Activated CD4-positive, alpha-beta memory T cell treated with anti-CD3 and anti-CD28 coated beads for 36 hours (primary cell): Measurements from ENCODE around the gene RPS6KA6. TPM values are rescaled to one million over a fixed set of nuclear protein-coding genes. Genes with fewer than 3 reads are reported as not detected.

ENCODE experiments used
- CTCF ChIA-PET: fragments of 350-600 bp; sonication (Branson Sonifier 250); formaldehyde crosslinking; loops from one replicate; lab custom pipeline; 2021; ENCODE audit warnings: antibody characterized with exemption, inconsistent platforms; lab: Charles Lee
- POLR2A ChIA-PET: fragments of 350-600 bp; sonication (Branson Sonifier 250); formaldehyde crosslinking; loops from one replicate; lab custom pipeline; 2021; ENCODE audit warnings: antibody characterized with exemption; lab: Charles Lee
- DNase-seq: peaks from one replicate; pipeline ENCODE4 v3.0.0-alpha.2; 2020
- H3K27ac Mint-ChIP-seq: one replicate; pipeline ENCODE4 v1.8.0; 2021; ENCODE audit warnings: mixed read lengths
- H3K27me3 Mint-ChIP-seq: one replicate; pipeline ENCODE4 v1.8.0; 2021; ENCODE audit warnings: mixed read lengths
- H3K36me3 Mint-ChIP-seq: one replicate; pipeline ENCODE4 v1.8.0; 2021; ENCODE audit warnings: mixed read lengths
- H3K4me1 Mint-ChIP-seq: one replicate; pipeline ENCODE4 v1.8.0; 2021; ENCODE audit warnings: low read depth, mixed read lengths
- H3K4me3 Mint-ChIP-seq: one replicate; pipeline ENCODE4 v1.8.0; 2021; ENCODE audit warnings: mild to moderate bottlenecking, mixed read lengths
- H3K9me3 Mint-ChIP-seq: one replicate; pipeline ENCODE4 v1.8.0; 2021; ENCODE audit warnings: mixed read lengths
- intact Hi-C: fragments of 100-400 bp; cut with micrococcal nuclease; formaldehyde crosslinking; loops from one replicate; pipeline ENCODE4 v1.15.1; 2023
- total RNA-seq, 2 experiments: library from RNA; stranded (reverse); gene quantifications; one replicate each; pipeline ENCODE4 v1.2.3, GENCODE V29; 2021

The RPS6KA6 gene
- under 1 TPM; 0.07 to 0.17 TPM for total RNA-seq

DNA sequence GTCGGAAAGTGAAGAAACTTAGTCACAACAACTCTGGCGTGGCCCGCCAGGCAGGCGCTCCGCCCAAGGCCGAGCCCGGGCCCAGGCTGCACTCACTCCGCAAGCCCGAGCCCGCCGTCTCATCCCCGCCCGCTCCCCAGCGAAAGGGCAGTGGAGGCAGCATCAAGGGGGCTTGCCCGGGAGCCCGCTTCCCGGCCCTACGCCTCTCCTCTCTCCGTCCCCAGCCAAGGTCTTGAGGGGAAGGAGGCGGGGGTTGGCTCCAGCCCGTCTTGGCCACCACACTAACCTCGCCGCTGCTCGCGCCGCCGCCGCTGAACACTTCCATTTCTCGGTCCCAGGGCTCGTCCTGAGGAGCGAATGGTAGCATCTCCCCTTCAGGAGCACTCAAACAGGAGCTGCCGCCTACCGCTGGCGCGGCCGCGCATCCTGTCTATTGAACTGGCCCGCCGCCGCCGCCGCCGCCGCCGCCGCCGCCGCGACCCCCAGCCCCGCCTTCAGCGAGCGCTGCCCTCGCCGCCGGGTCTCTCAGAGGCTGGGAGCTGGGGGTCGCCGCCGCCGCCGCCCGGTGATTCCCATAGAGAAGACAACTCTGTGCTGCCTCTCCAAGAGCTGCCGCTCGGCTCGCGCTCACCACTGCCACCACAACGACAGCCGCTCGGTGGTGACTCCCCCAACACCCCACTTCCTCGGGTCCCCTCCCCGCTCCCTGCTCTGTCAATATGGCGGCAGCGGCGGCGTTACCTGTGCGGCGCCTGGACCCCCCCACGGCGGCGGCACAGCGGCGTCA is at the start of gene RPS6KA6:
RPS6KA6 (minus strand) TSS at position 667 of the 787 bp plus-strand sequence; CDS start at position 367, 300 bp downstream.
- Mint-ChIP-seq H3K36me3 (no peaks in the 10 kb centered on the region), H3K27ac (no peak within 1 kb of the TSS), H3K9me3 (peaks cover 2% of the 10 kb centered on the region), H3K27me3 (peaks cover 15% of the 10 kb centered on the region), H3K4me1 (peaks cover 2% of the 10 kb centered on the region), H3K4me3 (peak within 1 kb of the TSS; percentile 32)
- CTCF ChIA-PET = no interaction called here
- POLR2A ChIA-PET = no interaction called here
- no peak for DNase-seq
- intact Hi-C loops = no loop called here

DNA sequence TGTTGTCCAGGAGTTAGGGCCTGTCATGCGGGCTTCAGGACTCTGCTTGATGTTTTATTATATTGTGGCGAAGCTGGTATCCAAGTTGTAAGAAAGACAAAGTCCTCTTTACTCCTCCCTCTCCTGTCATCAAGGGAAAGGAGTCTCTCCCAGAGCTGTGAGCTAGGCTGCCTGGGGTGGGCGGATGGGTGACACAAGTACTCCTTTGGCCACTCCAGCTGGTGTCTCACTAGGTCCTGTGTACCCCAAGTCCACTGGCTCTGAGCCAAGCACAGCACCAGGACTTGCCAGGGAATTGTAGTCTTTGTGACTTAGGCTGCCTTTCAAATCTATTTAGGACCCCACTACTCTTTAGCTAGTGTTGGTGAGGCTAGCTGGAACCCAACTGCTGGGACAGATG is 36.7 kb upstream of the RPS6KA6 start:
- DNase-seq = no peak
- Mint-ChIP-seq H3K4me3 (no peak overlapping the region), H3K36me3 (no peaks in the 10 kb centered on the region), H3K4me1 (no peaks in the 10 kb centered on the region), H3K27ac (no peak overlapping the region), H3K9me3 (no peaks in the 10 kb centered on the region), H3K27me3 (no peaks in the 10 kb centered on the region)
- intact Hi-C loops = no loop called here
- CTCF ChIA-PET = no interaction called here
- POLR2A ChIA-PET = no interaction called here

DNA sequence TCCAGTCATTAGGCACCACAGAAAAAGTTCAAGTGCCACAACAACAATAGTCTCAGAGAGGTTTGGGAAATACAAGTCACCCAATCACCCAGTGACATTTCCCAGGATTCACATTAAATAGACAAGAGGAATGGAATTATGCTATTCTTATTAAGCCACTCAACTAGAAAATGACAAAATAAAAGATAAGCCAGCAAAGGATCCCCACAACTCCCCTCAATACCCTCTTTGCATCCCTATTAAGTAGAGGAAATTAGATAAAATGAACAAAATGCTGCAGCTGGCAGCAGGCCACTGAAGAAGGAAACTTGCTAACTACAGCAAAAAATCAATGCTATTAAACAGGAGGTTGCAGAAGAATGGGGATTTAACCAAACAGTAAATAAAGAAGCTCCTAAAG is 35.3 kb upstream of the RPS6KA6 start:
- Mint-ChIP-seq H3K27me3 (no peaks in the 10 kb centered on the region), H3K4me1 (no peaks in the 10 kb centered on the region), H3K27ac (no peak overlapping the region), H3K4me3 (no peak overlapping the region), H3K36me3 (no peaks in the 10 kb centered on the region), H3K9me3 (no peaks in the 10 kb centered on the region)
- intact Hi-C loops = no loop called here
- CTCF ChIA-PET = no interaction called here
- POLR2A ChIA-PET = no interaction called here
- DNase-seq = no peak

DNA sequence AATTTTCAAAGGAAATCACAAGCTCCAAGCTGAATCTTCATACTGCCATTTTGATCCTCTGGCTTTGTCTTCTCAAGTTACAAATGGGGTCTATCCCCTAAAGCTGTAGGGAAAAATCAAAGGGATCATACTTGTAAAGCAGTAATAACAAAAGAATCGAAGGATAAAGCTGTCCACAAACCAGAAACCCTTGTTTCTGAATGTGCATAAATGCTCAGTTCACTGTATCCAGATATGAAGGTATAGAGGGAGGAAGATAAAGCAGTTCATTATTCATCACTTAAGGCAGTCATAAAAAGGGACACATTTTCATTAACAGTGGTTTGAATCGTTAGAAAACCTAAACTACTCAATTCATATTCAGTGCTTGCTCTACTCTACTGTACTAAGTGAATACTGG is 33.2 kb upstream of the RPS6KA6 start:
- POLR2A ChIA-PET = no interaction called here
- Mint-ChIP-seq H3K36me3 (no peaks in the 10 kb centered on the region), H3K27ac (no peak overlapping the region), H3K9me3 (no peaks in the 10 kb centered on the region), H3K27me3 (no peaks in the 10 kb centered on the region), H3K4me3 (no peak overlapping the region), H3K4me1 (no peaks in the 10 kb centered on the region)
- CTCF ChIA-PET = no interaction called here
- no peak for DNase-seq
- intact Hi-C loops = no loop called here

DNA sequence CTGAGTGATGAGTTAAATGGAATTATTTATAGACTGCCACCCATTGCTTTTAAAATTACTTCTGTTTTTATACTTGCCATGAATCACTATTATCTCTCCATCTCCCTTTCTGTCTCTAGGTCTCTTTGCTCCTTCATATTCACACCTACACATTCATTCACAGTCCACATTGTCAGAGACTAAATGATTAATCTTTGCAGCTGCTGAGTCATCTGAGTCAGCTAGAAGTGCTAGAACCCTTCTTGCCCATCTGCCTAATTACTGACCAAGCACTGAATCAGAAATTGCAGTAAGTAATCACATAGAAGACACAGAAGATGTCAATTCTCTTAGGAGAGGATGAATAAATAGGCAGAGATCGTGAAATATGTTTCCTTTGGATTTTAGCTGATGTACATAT is 31.6 kb upstream of the RPS6KA6 start:
- Mint-ChIP-seq H3K4me3 (no peak overlapping the region), H3K27me3 (no peaks in the 10 kb centered on the region), H3K36me3 (no peaks in the 10 kb centered on the region), H3K9me3 (no peaks in the 10 kb centered on the region), H3K27ac (no peak overlapping the region), H3K4me1 (no peaks in the 10 kb centered on the region)
- intact Hi-C loops = no loop called here
- POLR2A ChIA-PET = no interaction called here
- CTCF ChIA-PET = no interaction called here
- no peak for DNase-seq

DNA sequence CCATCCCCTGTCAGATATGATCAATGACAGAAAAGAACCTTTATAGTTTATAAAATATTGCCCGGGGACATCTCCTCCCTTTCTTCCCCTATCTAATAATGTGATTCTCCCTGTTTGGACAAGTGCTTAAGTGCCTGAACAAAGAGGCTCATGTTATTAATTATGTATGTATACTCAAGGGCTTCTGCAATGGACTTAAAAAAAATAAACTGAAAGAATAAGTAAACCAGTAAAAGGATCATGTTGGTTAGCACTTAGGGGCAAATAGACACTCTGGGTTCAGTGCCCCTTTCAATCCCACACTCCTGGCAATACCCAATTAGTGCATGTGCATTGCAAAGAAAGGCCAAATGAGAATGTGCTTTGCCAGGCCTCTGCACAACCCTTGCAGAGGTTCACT is 30.7 kb upstream of the RPS6KA6 start:
- no peak overlapping the region for H3K27ac Mint-ChIP-seq
- POLR2A ChIA-PET = no interaction called here
- intact Hi-C loops = no loop called here
- H3K27me3 Mint-ChIP-seq = no peaks in the 10 kb centered on the region
- H3K4me1 Mint-ChIP-seq = no peaks in the 10 kb centered on the region
- no peaks in the 10 kb centered on the region for H3K9me3 Mint-ChIP-seq
- H3K36me3 Mint-ChIP-seq = no peaks in the 10 kb centered on the region
- no peak for DNase-seq
- CTCF ChIA-PET = no interaction called here
- no peak overlapping the region for H3K4me3 Mint-ChIP-seq

DNA sequence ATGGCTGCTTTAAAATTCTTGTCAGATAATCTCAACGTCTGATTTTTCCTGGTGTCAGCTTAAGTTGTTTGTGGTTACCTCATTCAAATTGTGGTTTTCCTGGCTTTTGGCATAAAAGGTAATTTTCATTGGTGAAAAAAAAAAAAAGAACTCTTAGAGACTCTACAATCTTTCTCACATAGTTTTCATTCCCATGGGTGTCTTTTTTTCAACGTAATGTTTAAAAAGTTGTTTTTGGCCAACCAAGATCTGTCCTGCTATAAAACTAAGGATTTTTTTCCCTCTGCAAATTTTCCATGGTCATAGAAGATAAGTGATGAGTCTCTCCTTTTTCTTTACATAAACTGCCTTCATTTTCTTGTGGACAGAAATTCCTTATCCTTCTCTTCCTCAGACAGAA is 28.9 kb upstream of the RPS6KA6 start:
- CTCF ChIA-PET = interaction anchor here (0.6 kb wide), 1 partner anchor 558 kb away, joined by 3 read pairs; no protein-coding TSS in a partner anchor
- intact Hi-C loops = no loop called here
- no peak overlapping the region for H3K27ac Mint-ChIP-seq
- H3K9me3 Mint-ChIP-seq = no peaks in the 10 kb centered on the region
- H3K36me3 Mint-ChIP-seq = no peaks in the 10 kb centered on the region
- no peaks in the 10 kb centered on the region for H3K4me1 Mint-ChIP-seq
- POLR2A ChIA-PET = no interaction called here
- DNase-seq = no peak
- H3K27me3 Mint-ChIP-seq = no peaks in the 10 kb centered on the region
- H3K4me3 Mint-ChIP-seq = no peak overlapping the region

DNA sequence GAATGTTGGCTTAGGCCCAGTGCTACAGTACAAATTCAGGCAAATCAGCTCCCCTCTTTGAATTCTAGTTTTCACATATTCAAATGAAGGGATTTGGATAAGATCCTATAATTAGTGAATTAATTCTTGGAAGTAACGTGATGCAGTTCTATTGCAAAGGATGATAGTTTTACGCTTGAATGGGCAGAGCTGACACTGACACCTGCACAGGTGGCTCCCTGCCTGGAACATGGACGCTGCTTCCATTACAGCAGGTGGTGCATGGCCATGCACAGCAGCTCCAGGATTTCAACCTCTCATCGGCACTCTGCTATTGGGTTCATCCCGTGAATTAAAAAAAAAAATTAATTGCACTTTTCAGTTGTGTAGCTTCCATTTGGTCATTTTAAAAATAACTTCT is 28.4 kb upstream of the RPS6KA6 start:
- ChIA-PET POLR2A (no interaction called here), CTCF (interaction anchor here (0.6 kb wide), 1 partner anchor 558 kb away, joined by 3 read pairs; no protein-coding TSS in a partner anchor)
- no peak overlapping the region for H3K27ac Mint-ChIP-seq
- intact Hi-C loops = no loop called here
- H3K4me1 Mint-ChIP-seq = no peaks in the 10 kb centered on the region
- H3K4me3 Mint-ChIP-seq = no peak overlapping the region
- no peaks in the 10 kb centered on the region for H3K9me3 Mint-ChIP-seq
- no peaks in the 10 kb centered on the region for H3K36me3 Mint-ChIP-seq
- DNase-seq = no peak
- H3K27me3 Mint-ChIP-seq = no peaks in the 10 kb centered on the region

DNA sequence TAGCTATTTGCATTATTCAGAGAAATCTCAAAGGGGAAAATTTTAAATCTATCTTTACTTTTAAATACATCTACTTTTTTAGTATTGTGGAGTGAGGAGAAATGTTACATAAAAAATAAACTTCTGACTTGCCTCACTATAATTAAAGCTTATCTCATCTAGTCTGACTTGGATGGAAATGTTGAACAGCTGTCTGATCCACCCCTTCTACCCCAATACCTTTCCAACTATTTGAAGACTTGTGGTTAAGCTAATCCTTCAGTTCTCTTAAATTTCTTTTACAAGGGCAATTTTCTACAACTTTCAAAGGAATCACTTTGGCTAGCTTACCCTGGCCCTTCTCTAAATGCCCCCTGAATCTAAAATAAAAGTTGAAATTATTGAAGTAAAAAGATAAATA is 17.3 kb upstream of the RPS6KA6 start:
- no peaks in the 10 kb centered on the region for H3K9me3 Mint-ChIP-seq
- intact Hi-C loops = no loop called here
- ChIA-PET POLR2A (no interaction called here), CTCF (no interaction called here)
- no peaks in the 10 kb centered on the region for H3K36me3 Mint-ChIP-seq
- H3K4me3 Mint-ChIP-seq = no peak overlapping the region
- no peak overlapping the region for H3K27ac Mint-ChIP-seq
- H3K27me3 Mint-ChIP-seq = no peaks in the 10 kb centered on the region
- no peak for DNase-seq
- H3K4me1 Mint-ChIP-seq = no peaks in the 10 kb centered on the region

DNA sequence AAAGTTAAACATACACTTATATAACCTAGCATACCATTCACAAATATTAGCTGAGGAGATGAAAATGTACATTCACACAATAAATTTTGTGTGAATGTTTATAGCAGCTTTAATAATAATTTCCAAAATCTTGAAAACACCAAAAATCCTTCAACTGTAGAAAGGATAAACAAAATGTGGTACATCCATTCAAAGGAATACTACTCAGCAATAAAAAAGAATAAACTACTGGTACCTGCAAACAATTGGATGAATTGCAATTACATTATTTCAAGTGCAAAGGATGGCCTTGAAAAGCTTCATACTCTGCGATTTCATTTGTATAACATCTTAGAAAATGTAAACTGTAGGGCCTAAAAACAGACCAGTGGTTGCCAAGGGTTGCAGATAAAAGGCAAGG is 11.7 kb upstream of the RPS6KA6 start:
- CTCF ChIA-PET = no interaction called here
- no peak overlapping the region for H3K4me3 Mint-ChIP-seq
- no peaks in the 10 kb centered on the region for H3K9me3 Mint-ChIP-seq
- no peak overlapping the region for H3K27ac Mint-ChIP-seq
- H3K4me1 Mint-ChIP-seq = no peaks in the 10 kb centered on the region
- DNase-seq = no peak
- no peaks in the 10 kb centered on the region for H3K27me3 Mint-ChIP-seq
- POLR2A ChIA-PET = no interaction called here
- no peaks in the 10 kb centered on the region for H3K36me3 Mint-ChIP-seq
- intact Hi-C loops = no loop called here

DNA sequence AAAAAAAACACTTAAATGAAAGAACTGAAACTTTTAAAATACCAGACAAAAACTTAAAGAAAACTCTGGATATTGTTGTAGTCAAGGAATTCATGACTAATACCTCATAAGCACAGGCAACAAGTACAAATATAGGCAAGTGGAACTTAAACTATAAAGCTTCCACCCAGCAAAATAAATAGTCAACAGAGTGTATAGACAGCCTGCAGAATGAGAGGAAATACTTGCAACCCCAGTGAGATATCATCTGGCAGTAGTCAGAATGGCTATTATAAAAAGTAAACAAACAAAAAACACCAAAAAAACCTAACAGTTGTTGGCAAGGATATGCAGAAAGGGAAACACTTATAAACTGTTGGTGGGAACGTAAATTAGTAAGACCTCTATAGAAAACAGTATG is 9.6 kb upstream of the RPS6KA6 start:
- H3K9me3 Mint-ChIP-seq = no peaks in the 10 kb centered on the region
- H3K4me3 Mint-ChIP-seq = no peak overlapping the region
- no peaks in the 10 kb centered on the region for H3K27me3 Mint-ChIP-seq
- intact Hi-C loops = no loop called here
- H3K27ac Mint-ChIP-seq = no peak overlapping the region
- ChIA-PET POLR2A (no interaction called here), CTCF (no interaction called here)
- H3K36me3 Mint-ChIP-seq = no peaks in the 10 kb centered on the region
- DNase-seq = no peak
- H3K4me1 Mint-ChIP-seq = no peaks in the 10 kb centered on the region

DNA sequence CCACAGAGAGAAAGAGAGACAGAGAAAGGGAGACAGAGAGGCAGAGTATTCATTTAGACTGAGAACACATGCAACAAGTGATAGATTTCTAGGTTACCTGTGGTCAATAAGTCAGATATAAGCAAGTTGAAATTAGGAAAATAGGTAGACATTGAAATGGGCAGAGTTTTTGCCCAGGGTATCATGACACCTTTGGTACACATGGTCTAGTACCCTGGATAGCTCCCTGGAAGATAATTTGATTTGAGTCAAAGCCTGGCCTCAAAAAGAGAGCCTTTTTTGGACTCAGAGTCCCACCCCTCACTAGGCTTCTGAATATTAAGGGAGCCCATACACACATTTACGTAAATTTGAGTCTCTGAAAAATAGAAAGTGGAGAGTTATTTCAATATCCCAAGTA is 4.0 kb upstream of the RPS6KA6 start:
- Mint-ChIP-seq H3K4me1 (peaks cover 1% of the 10 kb centered on the region), H3K9me3 (peaks cover 2% of the 10 kb centered on the region), H3K4me3 (no peak overlapping the region), H3K27me3 (peaks cover 6% of the 10 kb centered on the region), H3K27ac (no peak overlapping the region), H3K36me3 (no peaks in the 10 kb centered on the region)
- intact Hi-C loops = no loop called here
- POLR2A ChIA-PET = no interaction called here
- DNase-seq = no peak
- CTCF ChIA-PET = no interaction called here

DNA sequence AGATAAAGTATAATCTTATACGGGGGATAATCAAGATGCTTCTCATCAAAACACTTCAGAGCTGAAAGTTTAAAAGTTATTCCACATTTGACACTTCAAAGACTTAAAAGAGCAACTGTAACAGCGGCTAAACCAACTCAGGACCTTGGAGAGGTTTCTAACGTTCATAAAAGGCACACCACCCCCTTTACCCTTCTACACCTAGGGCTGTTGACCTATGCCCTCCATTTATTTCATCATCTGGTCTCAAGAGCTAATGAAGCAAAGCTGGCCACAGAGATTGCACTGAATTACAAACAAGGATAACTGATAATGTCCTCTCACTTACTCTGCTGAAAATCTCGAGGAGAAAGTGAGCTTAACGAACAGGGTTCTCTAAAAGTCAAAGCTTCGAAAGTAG is 1.1 kb upstream of the RPS6KA6 start:
- Mint-ChIP-seq H3K4me1 (peaks cover 2% of the 10 kb centered on the region), H3K4me3 (no peak overlapping the region), H3K9me3 (peaks cover 2% of the 10 kb centered on the region), H3K27ac (no peak overlapping the region), H3K27me3 (peaks cover 14% of the 10 kb centered on the region), H3K36me3 (no peaks in the 10 kb centered on the region)
- POLR2A ChIA-PET = no interaction called here
- CTCF ChIA-PET = no interaction called here
- intact Hi-C loops = no loop called here
- no peak for DNase-seq
